Measurements from ENCODE around the gene XRRA1.

- TF ChIP-seq ZNF274 (IDR thresholded peaks at IDR 0.05; ENCODE audit: low read depth, low read length) (no peak), YY1 (IDR thresholded peaks at IDR 0.05; ENCODE audit: insufficient read depth, insufficient read length) (no peak)
Measured at GRCh38 chr11:74853223-74853622, 95.7 kb downstream of the XRRA1 start.
